Measurements from ENCODE around the gene SCNM1. TPM values are rescaled to one million over a fixed set of nuclear protein-coding genes. Genes with fewer than 3 reads are reported as not detected.

The SCNM1 gene, protein sequence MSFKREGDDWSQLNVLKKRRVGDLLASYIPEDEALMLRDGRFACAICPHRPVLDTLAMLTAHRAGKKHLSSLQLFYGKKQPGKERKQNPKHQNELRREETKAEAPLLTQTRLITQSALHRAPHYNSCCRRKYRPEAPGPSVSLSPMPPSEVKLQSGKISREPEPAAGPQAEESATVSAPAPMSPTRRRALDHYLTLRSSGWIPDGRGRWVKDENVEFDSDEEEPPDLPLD
- 63.8 TPM for total RNA-seq
- 75.2 TPM for polyA plus RNA-seq
- long read RNA-seq, donor 1, partial matches to known transcripts: 0 of 2 reads
- long read RNA-seq, donor 1, other reads (novel, unspliced or antisense): 0 of 2 reads
- long read RNA-seq, donor 2, transcript SCNM1-203 (2 exons, 619 nt): minor isoform, 5 of 114 reads
- long read RNA-seq, donor 2, transcript SCNM1-202 (7 exons, 2,016 nt): major isoform, 23 of 114 reads
- long read RNA-seq, donor 2, partial matches to known transcripts: 13 of 114 reads
- long read RNA-seq, donor 2, other reads (novel, unspliced or antisense): 64 of 114 reads
- long read RNA-seq, donor 3, transcript SCNM1-202 (7 exons, 2,016 nt): major isoform, 11 of 154 reads
- long read RNA-seq, donor 3, transcript SCNM1-203 (2 exons, 619 nt): minor isoform, 5 of 154 reads
- long read RNA-seq, donor 3, partial matches to known transcripts: 89 of 154 reads
- long read RNA-seq, donor 3, other reads (novel, unspliced or antisense): 41 of 154 reads
- long read RNA-seq, donor 4, partial matches to known transcripts: 0 of 7 reads
- long read RNA-seq, donor 4, other reads (novel, unspliced or antisense): 0 of 7 reads
- long read RNA-seq, donor 5, transcript SCNM1-201 (7 exons, 869 nt): minor isoform, 7 of 120 reads
- long read RNA-seq, donor 5, transcript SCNM1-203 (2 exons, 619 nt): minor isoform, 6 of 120 reads
- long read RNA-seq, donor 5, transcript SCNM1-206 (5 exons, 862 nt): minor isoform, 5 of 120 reads
- long read RNA-seq, donor 5, transcript SCNM1-202 (7 exons, 2,016 nt): major isoform, 15 of 120 reads
- long read RNA-seq, donor 5, partial matches to known transcripts: 26 of 120 reads
- long read RNA-seq, donor 5, other reads (novel, unspliced or antisense): 56 of 120 reads
- long read RNA-seq, donor 6, transcript SCNM1-202 (7 exons, 2,016 nt): major isoform, 8 of 12 reads
- long read RNA-seq, donor 6, partial matches to known transcripts: 0 of 12 reads
- long read RNA-seq, donor 6, other reads (novel, unspliced or antisense): 0 of 12 reads
- long read RNA-seq, donor 7, transcript SCNM1-202 (7 exons, 2,016 nt): major isoform, 17 of 27 reads
- long read RNA-seq, donor 7, transcript SCNM1-203 (2 exons, 619 nt): minor isoform, 6 of 27 reads
- long read RNA-seq, donor 7, partial matches to known transcripts: 0 of 27 reads
- long read RNA-seq, donor 7, other reads (novel, unspliced or antisense): 0 of 27 reads
- long read RNA-seq, donor 8, transcript SCNM1-202 (7 exons, 2,016 nt): major isoform, 5 of 10 reads
- long read RNA-seq, donor 8, partial matches to known transcripts: 0 of 10 reads
- long read RNA-seq, donor 8, other reads (novel, unspliced or antisense): 0 of 10 reads
- long read RNA-seq, donor 9, transcript SCNM1-202 (7 exons, 2,016 nt): major isoform, 7 of 18 reads
- long read RNA-seq, donor 9, partial matches to known transcripts: 0 of 18 reads
- long read RNA-seq, donor 9, other reads (novel, unspliced or antisense): 0 of 18 reads
- long read RNA-seq, donor 10, transcript SCNM1-202 (7 exons, 2,016 nt): major isoform, 9 of 14 reads
- long read RNA-seq, donor 10, partial matches to known transcripts: 0 of 14 reads
- long read RNA-seq, donor 10, other reads (novel, unspliced or antisense): 0 of 14 reads

DNA sequence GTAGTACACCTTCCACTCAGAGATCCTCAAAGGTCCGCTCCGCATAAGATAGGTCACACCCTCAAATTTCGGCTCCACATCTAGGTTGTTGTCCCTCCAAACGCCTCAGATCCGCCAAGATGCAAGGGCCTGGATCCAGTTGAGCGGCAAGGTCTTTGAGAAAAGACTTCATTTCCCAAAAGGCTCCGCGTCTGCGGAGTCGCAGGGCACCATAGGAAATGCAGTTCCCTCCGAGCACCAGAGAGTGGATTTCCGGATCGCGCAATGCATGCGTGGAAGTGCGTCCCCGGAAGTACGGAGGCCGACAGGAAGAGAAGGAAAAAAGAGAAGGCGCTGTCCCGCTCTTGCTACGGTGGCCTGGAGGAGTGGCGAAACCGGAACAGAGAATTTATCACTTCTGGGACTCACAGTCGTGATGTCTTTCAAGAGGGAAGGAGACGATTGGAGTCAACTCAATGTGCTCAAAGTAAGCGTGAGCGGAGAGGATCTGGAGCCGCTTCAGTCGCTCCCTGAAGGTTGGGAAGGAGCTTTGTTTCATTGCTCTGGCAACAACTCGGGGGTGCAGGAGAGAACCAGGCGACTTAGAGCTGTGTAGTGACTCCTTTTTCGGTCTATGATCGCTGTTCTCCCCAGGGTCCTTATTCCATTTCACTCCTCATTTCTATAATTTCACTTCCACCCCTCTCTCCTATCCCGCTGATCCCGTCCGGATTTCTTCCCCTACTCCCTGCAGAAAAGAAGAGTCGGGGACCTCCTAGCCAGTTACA lies at the start of gene SCNM1, which contains the start of gene LYSMD1:
Gene SCNM1, plus strand, starts transcription at position 407 of the 767 bp plus-strand sequence. Its CDS starts 9 bp downstream, at position 416.
Gene LYSMD1, minus strand, starts transcription at position 165 of the 767 bp plus-strand sequence. CDS start 644 bp downstream, outside the sequence.
- Histone ChIP-seq H3K4me3 (ENCODE audit: low read length in 2 of 2) (peak within 1 kb of the TSS; percentile 64 to 94), H3K27me3 (ENCODE audit: control insufficient read depth in 2 of 2, insufficient read depth in 1 of 2, low read length in 1 of 2) (no peaks in the 10 kb centered on the region), H3K9me3 (ENCODE audit: control insufficient read depth in 2 of 2, insufficient read depth in 1 of 2, low read length in 1 of 2) (peaks cover 0 to 7% of the 10 kb centered on the region in 2 donors), H3K36me3 (ENCODE audit: control insufficient read depth in 2 of 2, insufficient read depth in 2 of 2, low read length in 1 of 2) (peaks cover 36 to 44% of the 10 kb centered on the region in 2 donors), H3K27ac (ENCODE audit: low read depth in 1 of 2, low read length in 1 of 2) (peak within 1 kb of the TSS; percentile 81 to 85), H3K4me1 (ENCODE audit: control insufficient read depth in 2 of 2, insufficient read depth in 2 of 2, low read length in 2 of 2) (peaks cover 14 to 27% of the 10 kb centered on the region in 2 donors)
- peak; percentile 96 to 100 (median 98) for DNase-seq (ENCODE audit: low read depth in 6 of 9, low spot score in 9 of 9)
- WGBS: under 1% methylated on average over 38 of the region's 38 CpGs

DNA sequence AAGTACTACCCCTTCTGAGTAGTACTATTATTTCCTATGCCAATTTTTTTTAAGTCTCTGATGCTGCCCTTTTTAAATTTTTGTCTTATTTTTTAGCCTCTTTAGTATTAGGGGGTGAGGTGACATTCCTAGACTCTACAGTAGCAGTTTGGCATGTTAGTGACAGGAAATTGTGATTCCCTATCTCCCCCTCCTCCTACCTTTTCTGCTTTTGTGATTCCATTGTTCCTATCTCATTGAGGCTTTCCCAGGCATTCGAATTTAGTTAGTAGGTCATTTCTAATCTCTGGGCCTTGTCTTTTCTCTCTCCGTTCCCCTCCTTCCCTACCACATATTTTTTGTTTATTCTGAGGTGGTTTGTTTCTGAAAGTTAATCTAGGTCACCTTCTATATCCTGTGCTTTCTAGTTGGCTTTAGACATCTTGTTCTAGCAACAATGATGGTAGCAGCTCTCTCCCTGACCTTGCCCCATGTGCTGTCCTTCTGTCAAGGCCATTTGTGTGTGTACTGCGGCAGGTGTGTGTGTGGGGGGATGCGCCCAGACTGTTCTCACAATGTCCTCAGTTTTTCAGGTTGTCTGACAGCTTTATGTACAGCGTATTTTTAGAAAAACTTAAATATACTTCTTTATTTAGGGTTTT lies 41.1 kb upstream of the SCNM1 start:
- Histone ChIP-seq H3K27ac (ENCODE audit: low read depth in 1 of 2, low read length in 1 of 2) (peak overlapping the region; percentile 53 to 78), H3K36me3 (ENCODE audit: control insufficient read depth in 2 of 2, insufficient read depth in 2 of 2, low read length in 1 of 2) (peaks cover 6 to 9% of the 10 kb centered on the region in 2 donors), H3K9me3 (ENCODE audit: control insufficient read depth in 2 of 2, insufficient read depth in 1 of 2, low read length in 1 of 2) (no peaks in the 10 kb centered on the region), H3K4me1 (ENCODE audit: control insufficient read depth in 2 of 2, insufficient read depth in 2 of 2, low read length in 2 of 2) (peaks cover 3 to 4% of the 10 kb centered on the region in 2 donors), H3K27me3 (ENCODE audit: control insufficient read depth in 2 of 2, insufficient read depth in 1 of 2, low read length in 1 of 2) (no peaks in the 10 kb centered on the region), H3K4me3 (ENCODE audit: low read length in 2 of 2) (no peak overlapping the region)
- WGBS: 82% methylated on average over 5 of the region's 5 CpGs
- peak in 3 of 9 donors; percentile 25 to 62 (median 38) for DNase-seq (ENCODE audit: low read depth in 6 of 9, low spot score in 9 of 9)

DNA sequence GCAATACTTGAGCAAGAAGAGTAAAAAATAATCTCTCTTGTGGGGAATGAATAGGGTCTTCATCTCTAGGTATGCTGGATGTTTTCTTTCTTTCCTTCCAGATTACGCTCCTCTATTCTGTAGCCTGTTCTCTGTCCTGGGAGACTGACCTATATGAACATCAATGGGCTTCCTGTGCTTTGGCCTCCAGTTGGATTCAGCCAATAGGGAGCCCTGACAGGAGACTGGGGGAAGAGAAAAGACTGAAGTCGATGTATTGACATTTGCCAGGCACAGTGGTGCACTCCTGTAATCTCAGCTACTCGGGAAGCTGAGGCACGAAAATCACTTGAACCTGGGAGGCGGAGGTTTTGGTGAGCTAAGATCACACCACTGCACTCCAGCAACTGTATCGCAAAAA lies 37.1 kb upstream of the SCNM1 start:
- Histone ChIP-seq H3K4me1 (ENCODE audit: control insufficient read depth in 2 of 2, insufficient read depth in 2 of 2, low read length in 2 of 2) (peaks cover 14 to 22% of the 10 kb centered on the region in 2 donors), H3K27ac (ENCODE audit: low read depth in 1 of 2, low read length in 1 of 2) (no peak overlapping the region), H3K36me3 (ENCODE audit: control insufficient read depth in 2 of 2, insufficient read depth in 2 of 2, low read length in 1 of 2) (peaks cover 0 to 3% of the 10 kb centered on the region in 2 donors), H3K27me3 (ENCODE audit: control insufficient read depth in 2 of 2, insufficient read depth in 1 of 2, low read length in 1 of 2) (peaks cover 0 to 21% of the 10 kb centered on the region in 2 donors), H3K9me3 (ENCODE audit: control insufficient read depth in 2 of 2, insufficient read depth in 1 of 2, low read length in 1 of 2) (no peaks in the 10 kb centered on the region), H3K4me3 (ENCODE audit: low read length in 2 of 2) (no peak overlapping the region)
- WGBS: 94% methylated on average over 6 of the region's 6 CpGs
- no peak for DNase-seq (ENCODE audit: low read depth in 6 of 9, low spot score in 9 of 9)

DNA sequence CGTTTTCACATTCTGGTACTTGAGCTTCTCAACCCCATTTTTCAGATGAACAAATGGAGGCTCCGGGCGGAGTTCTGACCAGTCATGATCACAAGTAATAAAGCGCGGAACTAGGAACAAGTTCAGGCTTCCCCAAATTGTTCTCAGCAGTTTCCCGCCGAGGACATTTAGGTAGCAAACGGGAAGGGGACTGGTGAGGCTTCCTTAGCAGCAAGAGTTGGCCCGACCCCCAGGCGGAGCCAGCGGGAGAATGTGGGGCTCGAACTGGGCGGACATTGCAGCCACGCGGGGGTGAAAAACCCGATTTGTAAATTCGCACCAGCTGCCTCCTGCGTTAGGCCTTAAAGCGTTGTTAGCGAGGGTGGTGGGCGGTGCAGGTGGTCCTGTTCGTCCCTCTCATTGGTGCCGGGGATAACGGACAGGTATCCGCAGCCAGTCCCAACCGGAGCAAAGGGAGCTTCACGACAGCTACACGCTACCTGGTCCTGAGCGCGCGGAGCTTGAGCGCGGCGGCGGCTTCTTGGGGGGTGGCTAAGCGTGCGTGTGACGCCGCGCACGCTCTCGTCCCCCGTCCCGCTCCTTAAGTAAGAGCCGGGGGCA lies 34.9 kb upstream of the SCNM1 start:
- H3K4me3 ChIP-seq (ENCODE audit: low read length in 2 of 2): peak overlapping the region; percentile 44 to 52
- H3K4me1 ChIP-seq (ENCODE audit: control insufficient read depth in 2 of 2, insufficient read depth in 2 of 2, low read length in 2 of 2): peaks cover 10 to 19% of the 10 kb centered on the region in 2 donors
- H3K9me3 ChIP-seq (ENCODE audit: control insufficient read depth in 2 of 2, insufficient read depth in 1 of 2, low read length in 1 of 2): no peaks in the 10 kb centered on the region
- peaks cover 0 to 22% of the 10 kb centered on the region in 2 donors for H3K27me3 ChIP-seq (ENCODE audit: control insufficient read depth in 2 of 2, insufficient read depth in 1 of 2, low read length in 1 of 2)
- peak; percentile 79 to 95 (median 89) for DNase-seq (ENCODE audit: low read depth in 6 of 9, low spot score in 9 of 9)
- WGBS: 7% methylated on average over 45 of the region's 45 CpGs
- no peaks in the 10 kb centered on the region for H3K36me3 ChIP-seq (ENCODE audit: control insufficient read depth in 2 of 2, insufficient read depth in 2 of 2, low read length in 1 of 2)
- peak overlapping the region; percentile 55 to 61 for H3K27ac ChIP-seq (ENCODE audit: low read depth in 1 of 2, low read length in 1 of 2)

DNA sequence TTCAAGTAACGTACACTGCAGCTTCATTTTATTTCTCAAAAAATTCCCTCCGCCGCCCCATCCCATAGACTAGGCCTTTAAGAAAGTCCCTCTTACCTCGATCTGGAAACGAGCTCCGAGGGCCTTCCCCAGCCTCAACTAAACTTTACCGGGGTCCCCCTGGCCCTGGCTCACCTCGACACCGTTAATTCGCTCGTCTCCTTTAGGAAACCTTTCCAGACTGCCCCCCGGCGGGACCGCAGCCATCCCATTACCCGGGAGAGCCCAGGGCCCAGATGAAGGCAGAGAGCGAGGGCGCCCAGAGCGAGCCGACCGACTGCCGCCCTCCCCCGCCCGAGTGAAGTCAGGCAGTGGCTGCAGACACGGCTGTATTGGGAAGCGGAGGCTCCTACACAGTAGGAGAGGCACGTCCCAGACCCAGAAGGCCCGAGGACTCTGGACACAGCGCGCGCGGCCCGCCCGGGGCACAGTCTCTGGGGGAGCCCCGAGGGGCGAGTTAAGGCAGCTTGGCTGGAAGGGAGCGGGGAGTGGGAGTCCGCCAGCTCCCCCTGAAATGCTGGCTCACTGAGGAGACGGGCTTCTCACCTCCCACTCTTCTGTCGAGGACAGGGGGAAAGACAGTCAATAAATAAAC lies 34.1 kb upstream of the SCNM1 start:
- no peak for DNase-seq (ENCODE audit: low read depth in 6 of 9, low spot score in 9 of 9)
- WGBS: 63% methylated on average over 39 of the region's 39 CpGs
- Histone ChIP-seq H3K36me3 (ENCODE audit: control insufficient read depth in 2 of 2, insufficient read depth in 2 of 2, low read length in 1 of 2) (no peaks in the 10 kb centered on the region), H3K4me1 (ENCODE audit: control insufficient read depth in 2 of 2, insufficient read depth in 2 of 2, low read length in 2 of 2) (peaks cover 10 to 19% of the 10 kb centered on the region in 2 donors), H3K27me3 (ENCODE audit: control insufficient read depth in 2 of 2, insufficient read depth in 1 of 2, low read length in 1 of 2) (peaks cover 0 to 22% of the 10 kb centered on the region in 2 donors), H3K9me3 (ENCODE audit: control insufficient read depth in 2 of 2, insufficient read depth in 1 of 2, low read length in 1 of 2) (no peaks in the 10 kb centered on the region), H3K27ac (ENCODE audit: low read depth in 1 of 2, low read length in 1 of 2) (no peak overlapping the region), H3K4me3 (ENCODE audit: low read length in 2 of 2) (peak overlapping the region; percentile 44 to 52)

DNA sequence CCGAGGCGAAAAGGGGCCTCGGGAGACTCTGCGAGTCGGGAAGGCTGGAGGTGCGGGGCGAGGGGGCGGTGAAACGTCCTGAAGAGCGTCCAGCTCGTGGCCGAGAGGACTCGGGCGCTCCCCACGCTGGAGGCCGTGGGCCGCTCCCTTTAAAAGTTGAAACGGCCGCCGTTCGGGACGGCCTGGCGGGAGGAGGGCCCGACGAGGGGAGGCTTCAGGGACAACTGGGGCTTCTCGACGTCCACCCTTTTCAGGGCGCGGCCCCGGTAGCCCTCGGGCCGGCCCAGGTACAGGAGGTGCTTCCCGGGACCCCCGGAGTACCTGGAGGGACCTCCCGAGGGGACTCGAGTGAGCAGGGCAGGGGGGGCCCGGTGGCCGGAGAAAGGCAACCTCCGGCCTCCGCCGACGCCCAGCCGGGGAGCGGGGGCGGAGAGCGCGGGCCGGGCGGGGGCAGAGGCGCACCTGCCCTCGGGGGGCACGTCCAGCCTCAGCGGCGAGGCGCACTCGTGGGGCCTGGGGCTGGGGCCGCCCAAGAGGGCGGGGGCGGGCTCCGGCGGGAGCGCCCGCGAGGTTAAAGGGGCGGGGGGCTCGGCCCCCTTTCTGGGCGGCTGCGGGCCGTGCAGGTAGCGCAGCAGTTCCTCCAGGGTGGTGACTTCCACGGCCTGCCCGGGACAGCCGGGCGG lies 33.5 kb upstream of the SCNM1 start:
- H3K4me1 ChIP-seq (ENCODE audit: control insufficient read depth in 2 of 2, insufficient read depth in 2 of 2, low read length in 2 of 2): peaks cover 10 to 19% of the 10 kb centered on the region in 2 donors
- DNase-seq (ENCODE audit: low read depth in 6 of 9, low spot score in 9 of 9): no peak
- H3K4me3 ChIP-seq (ENCODE audit: low read length in 2 of 2): no peak overlapping the region
- no peak overlapping the region for H3K27ac ChIP-seq (ENCODE audit: low read depth in 1 of 2, low read length in 1 of 2)
- peaks cover 0 to 22% of the 10 kb centered on the region in 2 donors for H3K27me3 ChIP-seq (ENCODE audit: control insufficient read depth in 2 of 2, insufficient read depth in 1 of 2, low read length in 1 of 2)
- no peaks in the 10 kb centered on the region for H3K36me3 ChIP-seq (ENCODE audit: control insufficient read depth in 2 of 2, insufficient read depth in 2 of 2, low read length in 1 of 2)
- H3K9me3 ChIP-seq (ENCODE audit: control insufficient read depth in 2 of 2, insufficient read depth in 1 of 2, low read length in 1 of 2): no peaks in the 10 kb centered on the region
- 82% methylated on average over 74 of the region's 74 CpGs for WGBS
